ENCODE data around the gene ATP6V1G2.

The ATP6V1G2 gene

DNA sequence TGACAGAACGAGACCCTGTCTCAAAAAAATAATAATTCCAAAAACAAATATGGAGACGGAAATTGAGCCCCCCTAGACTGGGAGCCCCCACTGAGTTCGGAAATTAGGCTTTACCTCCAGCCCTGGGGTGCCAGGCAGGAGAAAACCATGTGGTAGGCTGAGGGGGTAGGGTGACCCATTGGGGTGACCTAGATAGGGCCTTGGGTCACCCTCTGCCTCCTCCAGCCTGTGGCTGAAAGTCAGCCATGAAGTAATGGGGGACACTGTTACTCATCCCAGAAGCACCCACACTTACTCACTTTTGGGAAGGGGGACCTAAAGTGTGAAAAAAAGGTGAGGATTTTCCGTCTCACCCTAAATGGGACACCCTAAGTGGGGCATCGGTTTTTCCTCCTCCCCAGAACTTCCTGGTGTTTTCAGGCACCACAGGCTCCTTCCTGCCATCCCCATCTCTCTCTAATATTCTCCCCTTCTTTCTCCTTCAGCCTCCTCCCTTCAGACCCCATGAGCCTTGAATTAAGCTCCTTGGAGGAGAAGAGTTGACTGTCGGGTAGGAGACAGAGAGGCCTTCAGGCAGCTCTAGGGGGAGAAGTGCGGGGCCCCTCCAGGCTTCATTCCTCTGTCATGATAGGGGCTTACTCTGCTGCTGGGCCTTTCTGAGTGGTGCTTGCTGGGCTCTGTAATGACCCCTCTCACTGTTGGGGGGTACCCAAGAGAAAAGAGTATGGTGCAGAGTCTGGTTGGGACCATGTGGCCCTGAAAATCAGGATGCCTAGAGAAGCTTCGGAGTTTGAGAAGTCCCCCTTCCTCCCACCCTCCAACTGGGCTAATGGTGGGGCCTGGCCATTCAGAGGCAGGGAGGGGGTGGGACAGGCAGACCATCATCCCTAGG lies 33.4 kb upstream of the ATP6V1G2 start:
- no peak for DNase-seq (ENCODE audit: low read depth)
- H3K4me3 ChIP-seq (ENCODE audit: low read depth, low read length) = no peak overlapping the region
- TF ChIP-seq, protein P1, sequence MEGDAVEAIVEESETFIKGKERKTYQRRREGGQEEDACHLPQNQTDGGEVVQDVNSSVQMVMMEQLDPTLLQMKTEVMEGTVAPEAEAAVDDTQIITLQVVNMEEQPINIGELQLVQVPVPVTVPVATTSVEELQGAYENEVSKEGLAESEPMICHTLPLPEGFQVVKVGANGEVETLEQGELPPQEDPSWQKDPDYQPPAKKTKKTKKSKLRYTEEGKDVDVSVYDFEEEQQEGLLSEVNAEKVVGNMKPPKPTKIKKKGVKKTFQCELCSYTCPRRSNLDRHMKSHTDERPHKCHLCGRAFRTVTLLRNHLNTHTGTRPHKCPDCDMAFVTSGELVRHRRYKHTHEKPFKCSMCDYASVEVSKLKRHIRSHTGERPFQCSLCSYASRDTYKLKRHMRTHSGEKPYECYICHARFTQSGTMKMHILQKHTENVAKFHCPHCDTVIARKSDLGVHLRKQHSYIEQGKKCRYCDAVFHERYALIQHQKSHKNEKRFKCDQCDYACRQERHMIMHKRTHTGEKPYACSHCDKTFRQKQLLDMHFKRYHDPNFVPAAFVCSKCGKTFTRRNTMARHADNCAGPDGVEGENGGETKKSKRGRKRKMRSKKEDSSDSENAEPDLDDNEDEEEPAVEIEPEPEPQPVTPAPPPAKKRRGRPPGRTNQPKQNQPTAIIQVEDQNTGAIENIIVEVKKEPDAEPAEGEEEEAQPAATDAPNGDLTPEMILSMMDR (IDR thresholded peaks at IDR 0.05; ENCODE audit: control insufficient read depth, extremely low read depth, insufficient read depth) = no peak

DNA sequence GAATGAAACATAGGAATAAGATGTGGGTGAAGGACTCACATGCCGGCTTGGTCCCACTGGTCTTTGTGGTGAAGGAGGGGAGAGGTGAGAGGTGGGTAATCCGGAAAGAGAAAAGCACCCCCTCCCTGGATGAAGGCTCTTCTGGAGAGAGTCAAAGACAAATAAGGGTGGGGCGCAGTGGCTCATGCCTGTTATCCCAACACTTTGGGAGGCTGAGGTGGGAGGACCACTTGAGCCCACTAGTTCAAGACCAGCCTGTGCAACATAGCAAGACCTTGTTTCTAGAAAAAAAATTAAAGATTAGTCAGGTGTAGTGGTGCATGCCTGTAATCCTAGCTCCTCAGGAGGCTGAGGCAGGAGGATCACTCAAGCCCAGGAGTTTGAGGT lies 32.7 kb upstream of the ATP6V1G2 start:
- DNase-seq (ENCODE audit: low read depth) = no peak
- no peak overlapping the region for H3K4me3 ChIP-seq (ENCODE audit: low read depth, low read length)
- TF ChIP-seq, protein P1 (IDR thresholded peaks at IDR 0.05; ENCODE audit: control insufficient read depth, extremely low read depth, insufficient read depth) = no peak

DNA sequence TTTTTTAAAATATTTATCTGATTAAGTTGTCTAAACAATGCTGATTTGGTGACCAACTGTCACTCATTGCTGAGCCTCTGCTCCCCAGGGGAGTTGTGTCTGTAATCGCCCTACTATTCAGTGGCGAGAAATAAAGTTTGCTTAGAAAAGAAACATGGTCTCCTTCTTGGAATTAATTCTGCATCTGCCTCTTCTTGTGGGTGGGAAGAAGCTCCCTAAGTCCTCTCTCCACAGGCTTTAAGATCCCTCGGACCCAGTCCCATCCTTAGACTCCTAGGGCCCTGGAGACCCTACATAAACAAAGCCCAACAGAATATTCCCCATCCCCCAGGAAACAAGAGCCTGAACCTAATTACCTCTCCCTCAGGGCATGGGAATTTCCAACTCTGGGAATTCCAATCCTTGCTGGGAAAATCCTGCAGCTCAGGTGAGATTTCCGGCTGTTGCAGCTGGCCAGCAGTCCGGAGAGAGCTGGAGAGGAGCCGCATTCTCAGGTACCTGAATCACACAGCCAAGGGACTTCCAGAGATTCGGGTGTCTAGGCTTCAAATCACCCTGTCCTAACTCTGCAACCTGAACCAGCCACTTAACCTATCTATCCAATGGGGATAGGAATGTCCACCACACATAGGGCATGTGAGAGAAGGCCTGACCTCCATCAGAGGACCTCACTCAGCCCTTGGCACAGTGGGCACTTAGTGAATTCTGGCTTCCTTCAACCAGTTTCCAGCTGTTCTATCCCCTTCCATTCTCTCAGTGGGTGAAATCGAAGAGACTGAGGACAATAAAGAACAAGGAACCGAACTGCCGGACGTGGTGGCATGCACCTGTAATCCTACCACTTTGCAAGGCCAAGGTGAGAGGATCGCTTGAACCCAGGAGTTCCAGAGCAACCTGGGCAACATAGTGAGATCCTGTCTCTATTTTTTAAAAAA lies 32.0 kb upstream of the ATP6V1G2 start:
- DNase-seq (ENCODE audit: low read depth) = no peak
- H3K4me3 ChIP-seq (ENCODE audit: low read depth, low read length) = no peak overlapping the region
- TF ChIP-seq, protein P1 (IDR thresholded peaks at IDR 0.05; ENCODE audit: control insufficient read depth, extremely low read depth, insufficient read depth) = no peak

DNA sequence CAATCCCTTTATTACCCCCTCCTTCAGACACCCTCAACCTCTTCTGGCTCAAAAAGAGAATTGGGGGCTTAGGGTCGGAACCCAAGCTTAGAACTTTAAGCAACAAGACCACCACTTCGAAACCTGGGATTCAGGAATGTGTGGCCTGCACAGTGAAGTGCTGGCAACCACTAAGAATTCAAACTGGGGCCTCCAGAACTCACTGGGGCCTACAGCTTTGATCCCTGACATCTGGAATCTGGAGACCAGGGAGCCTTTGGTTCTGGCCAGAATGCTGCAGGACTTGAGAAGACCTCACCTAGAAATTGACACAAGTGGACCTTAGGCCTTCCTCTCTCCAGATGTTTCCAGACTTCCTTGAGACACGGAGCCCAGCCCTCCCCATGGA lies 31.2 kb upstream of the ATP6V1G2 start:
- no peak for DNase-seq (ENCODE audit: low read depth)
- TF ChIP-seq, protein P1 (IDR thresholded peaks at IDR 0.05; ENCODE audit: control insufficient read depth, extremely low read depth, insufficient read depth) = no peak
- H3K4me3 ChIP-seq (ENCODE audit: low read depth, low read length) = no peak overlapping the region

DNA sequence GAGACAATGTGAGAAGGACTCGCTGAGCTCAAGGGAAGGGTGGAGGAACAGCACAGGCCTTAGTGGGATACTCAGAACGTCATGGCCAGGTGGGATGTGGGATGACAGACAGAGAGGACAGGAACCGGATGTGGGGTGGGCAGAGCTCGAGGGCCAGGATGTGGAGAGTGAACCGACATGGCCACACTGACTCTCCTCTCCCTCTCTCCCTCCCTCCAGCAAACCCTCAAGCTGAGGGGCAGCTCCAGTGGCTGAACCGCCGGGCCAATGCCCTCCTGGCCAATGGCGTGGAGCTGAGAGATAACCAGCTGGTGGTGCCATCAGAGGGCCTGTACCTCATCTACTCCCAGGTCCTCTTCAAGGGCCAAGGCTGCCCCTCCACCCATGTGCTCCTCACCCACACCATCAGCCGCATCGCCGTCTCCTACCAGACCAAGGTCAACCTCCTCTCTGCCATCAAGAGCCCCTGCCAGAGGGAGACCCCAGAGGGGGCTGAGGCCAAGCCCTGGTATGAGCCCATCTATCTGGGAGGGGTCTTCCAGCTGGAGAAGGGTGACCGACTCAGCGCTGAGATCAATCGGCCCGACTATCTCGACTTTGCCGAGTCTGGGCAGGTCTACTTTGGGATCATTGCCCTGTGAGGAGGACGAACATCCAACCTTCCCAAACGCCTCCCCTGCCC lies 30.6 kb upstream of the ATP6V1G2 start:
- DNase-seq (ENCODE audit: low read depth) = no peak
- no peak overlapping the region for H3K4me3 ChIP-seq (ENCODE audit: low read depth, low read length)

More for the DNA sequence above, 30.6 kb upstream of the ATP6V1G2 start:
- TF ChIP-seq, protein P1 (IDR thresholded peaks at IDR 0.05; ENCODE audit: control insufficient read depth, extremely low read depth, insufficient read depth) = no peak

All from LNCaP clone FGC (cell line).